Measurements from ENCODE around the gene PPM1A. TPM values are rescaled to one million over a fixed set of nuclear protein-coding genes. Genes with fewer than 3 reads are reported as not detected.

Gene PPM1A
- total and polyA plus RNA-seq, 2 of the 13 experiments (the other 11 are each of a cell fraction or from before 2014, with no cell fraction given) = 23.3 to 29.8 TPM

DNA sequence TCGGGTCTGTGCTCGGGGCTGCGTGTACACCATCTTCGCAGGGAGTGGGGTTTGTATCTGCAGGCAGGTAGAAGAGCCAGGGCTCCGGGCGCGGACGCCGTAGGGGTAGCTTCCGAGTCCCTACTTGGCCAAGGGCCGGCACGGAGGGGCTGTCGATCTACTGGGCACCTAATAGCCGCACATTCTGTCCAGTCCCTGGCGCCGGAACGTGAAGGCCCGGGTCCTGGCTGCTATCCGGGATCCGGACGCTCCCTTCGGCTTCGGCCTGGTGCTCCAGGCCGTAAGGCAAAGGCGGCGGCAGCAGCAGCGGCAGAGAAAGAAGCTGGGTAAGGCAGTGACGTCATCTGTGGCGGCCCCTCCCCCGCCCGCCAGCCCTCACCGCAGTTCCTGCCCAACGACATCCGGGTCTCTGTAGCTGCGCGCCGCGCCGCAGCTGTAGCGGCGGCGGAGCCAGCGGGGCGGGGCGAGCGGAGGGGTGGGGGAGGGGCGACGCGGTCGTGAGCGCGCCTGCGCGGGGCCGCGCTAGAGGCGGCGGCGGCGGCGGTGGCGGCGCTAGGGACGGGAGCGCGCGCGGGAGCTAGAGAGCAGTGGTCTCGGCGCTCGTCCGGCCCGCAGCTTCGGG, at the start of gene PPM1A (continued):
- TF ChIP-seq NFIC (IDR thresholded peaks at IDR 0.05; ENCODE audit: low read length) = no peak
- TF ChIP-seq KDM3A (CRISPR knock-in tag; IDR thresholded peaks at IDR 0.05; ENCODE audit: low read depth) = no peak
- TF ChIP-seq MYC (CRISPR knock-in tag; IDR thresholded peaks at IDR 0.05; ENCODE audit: borderline replicate concordance) = no peak; the same call in 1 of the 2 replicates
- TF ChIP-seq, protein P1, sequence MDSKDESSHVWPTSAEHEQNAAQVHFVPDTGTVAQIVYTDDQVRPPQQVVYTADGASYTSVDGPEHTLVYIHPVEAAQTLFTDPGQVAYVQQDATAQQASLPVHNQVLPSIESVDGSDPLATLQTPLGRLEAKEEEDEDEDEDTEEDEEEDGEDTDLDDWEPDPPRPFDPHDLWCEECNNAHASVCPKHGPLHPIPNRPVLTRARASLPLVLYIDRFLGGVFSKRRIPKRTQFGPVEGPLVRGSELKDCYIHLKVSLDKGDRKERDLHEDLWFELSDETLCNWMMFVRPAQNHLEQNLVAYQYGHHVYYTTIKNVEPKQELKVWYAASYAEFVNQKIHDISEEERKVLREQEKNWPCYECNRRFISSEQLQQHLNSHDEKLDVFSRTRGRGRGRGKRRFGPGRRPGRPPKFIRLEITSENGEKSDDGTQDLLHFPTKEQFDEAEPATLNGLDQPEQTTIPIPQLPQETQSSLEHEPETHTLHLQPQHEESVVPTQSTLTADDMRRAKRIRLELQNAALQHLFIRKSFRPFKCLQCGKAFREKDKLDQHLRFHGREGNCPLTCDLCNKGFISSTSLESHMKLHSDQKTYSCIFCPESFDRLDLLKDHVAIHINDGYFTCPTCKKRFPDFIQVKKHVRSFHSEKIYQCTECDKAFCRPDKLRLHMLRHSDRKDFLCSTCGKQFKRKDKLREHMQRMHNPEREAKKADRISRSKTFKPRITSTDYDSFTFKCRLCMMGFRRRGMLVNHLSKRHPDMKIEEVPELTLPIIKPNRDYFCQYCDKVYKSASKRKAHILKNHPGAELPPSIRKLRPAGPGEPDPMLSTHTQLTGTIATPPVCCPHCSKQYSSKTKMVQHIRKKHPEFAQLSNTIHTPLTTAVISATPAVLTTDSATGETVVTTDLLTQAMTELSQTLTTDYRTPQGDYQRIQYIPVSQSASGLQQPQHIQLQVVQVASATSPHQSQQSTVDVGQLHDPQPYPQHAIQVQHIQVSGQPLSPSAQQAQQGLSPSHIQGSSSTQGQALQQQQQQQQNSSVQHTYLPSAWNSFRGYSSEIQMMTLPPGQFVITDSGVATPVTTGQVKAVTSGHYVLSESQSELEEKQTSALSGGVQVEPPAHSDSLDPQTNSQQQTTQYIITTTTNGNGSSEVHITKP (CRISPR knock-in tag; IDR thresholded peaks at IDR 0.05; ENCODE audit: low read depth) = no peak
- TF ChIP-seq ZNF788 (CRISPR knock-in tag; IDR thresholded peaks at IDR 0.05; ENCODE audit: borderline replicate concordance) = peak; percentile 65
- no peak for TF ChIP-seq ZNF180 (CRISPR knock-in tag; IDR thresholded peaks at IDR 0.05; ENCODE audit: borderline replicate concordance, low read depth)
- peak; percentile 49; the same call in 1 of the 2 replicates for TF ChIP-seq NR2C2 (CRISPR knock-in tag; IDR thresholded peaks at IDR 0.05; ENCODE audit: borderline replicate concordance)
- peak; percentile 93 for TF ChIP-seq JUN (CRISPR knock-in tag; IDR thresholded peaks at IDR 0.05)
- TF ChIP-seq, protein P2, sequence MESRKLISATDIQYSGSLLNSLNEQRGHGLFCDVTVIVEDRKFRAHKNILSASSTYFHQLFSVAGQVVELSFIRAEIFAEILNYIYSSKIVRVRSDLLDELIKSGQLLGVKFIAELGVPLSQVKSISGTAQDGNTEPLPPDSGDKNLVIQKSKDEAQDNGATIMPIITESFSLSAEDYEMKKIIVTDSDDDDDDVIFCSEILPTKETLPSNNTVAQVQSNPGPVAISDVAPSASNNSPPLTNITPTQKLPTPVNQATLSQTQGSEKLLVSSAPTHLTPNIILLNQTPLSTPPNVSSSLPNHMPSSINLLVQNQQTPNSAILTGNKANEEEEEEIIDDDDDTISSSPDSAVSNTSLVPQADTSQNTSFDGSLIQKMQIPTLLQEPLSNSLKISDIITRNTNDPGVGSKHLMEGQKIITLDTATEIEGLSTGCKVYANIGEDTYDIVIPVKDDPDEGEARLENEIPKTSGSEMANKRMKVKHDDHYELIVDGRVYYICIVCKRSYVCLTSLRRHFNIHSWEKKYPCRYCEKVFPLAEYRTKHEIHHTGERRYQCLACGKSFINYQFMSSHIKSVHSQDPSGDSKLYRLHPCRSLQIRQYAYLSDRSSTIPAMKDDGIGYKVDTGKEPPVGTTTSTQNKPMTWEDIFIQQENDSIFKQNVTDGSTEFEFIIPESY (CRISPR knock-in tag; IDR thresholded peaks at IDR 0.05) = no peak
- peak in 1 of 2 experiments; percentile 64; a peak in 1 of 4 replicates for TF ChIP-seq KLF16 (CRISPR knock-in tag; IDR thresholded peaks at IDR 0.05)
- TF ChIP-seq CEBPB (IDR thresholded peaks at IDR 0.05; ENCODE audit: borderline replicate concordance, low read depth, low read length) = no peak
- TF ChIP-seq, protein P3, sequence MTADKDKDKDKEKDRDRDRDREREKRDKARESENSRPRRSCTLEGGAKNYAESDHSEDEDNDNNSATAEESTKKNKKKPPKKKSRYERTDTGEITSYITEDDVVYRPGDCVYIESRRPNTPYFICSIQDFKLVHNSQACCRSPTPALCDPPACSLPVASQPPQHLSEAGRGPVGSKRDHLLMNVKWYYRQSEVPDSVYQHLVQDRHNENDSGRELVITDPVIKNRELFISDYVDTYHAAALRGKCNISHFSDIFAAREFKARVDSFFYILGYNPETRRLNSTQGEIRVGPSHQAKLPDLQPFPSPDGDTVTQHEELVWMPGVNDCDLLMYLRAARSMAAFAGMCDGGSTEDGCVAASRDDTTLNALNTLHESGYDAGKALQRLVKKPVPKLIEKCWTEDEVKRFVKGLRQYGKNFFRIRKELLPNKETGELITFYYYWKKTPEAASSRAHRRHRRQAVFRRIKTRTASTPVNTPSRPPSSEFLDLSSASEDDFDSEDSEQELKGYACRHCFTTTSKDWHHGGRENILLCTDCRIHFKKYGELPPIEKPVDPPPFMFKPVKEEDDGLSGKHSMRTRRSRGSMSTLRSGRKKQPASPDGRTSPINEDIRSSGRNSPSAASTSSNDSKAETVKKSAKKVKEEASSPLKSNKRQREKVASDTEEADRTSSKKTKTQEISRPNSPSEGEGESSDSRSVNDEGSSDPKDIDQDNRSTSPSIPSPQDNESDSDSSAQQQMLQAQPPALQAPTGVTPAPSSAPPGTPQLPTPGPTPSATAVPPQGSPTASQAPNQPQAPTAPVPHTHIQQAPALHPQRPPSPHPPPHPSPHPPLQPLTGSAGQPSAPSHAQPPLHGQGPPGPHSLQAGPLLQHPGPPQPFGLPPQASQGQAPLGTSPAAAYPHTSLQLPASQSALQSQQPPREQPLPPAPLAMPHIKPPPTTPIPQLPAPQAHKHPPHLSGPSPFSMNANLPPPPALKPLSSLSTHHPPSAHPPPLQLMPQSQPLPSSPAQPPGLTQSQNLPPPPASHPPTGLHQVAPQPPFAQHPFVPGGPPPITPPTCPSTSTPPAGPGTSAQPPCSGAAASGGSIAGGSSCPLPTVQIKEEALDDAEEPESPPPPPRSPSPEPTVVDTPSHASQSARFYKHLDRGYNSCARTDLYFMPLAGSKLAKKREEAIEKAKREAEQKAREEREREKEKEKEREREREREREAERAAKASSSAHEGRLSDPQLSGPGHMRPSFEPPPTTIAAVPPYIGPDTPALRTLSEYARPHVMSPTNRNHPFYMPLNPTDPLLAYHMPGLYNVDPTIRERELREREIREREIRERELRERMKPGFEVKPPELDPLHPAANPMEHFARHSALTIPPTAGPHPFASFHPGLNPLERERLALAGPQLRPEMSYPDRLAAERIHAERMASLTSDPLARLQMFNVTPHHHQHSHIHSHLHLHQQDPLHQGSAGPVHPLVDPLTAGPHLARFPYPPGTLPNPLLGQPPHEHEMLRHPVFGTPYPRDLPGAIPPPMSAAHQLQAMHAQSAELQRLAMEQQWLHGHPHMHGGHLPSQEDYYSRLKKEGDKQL (CRISPR knock-in tag; IDR thresholded peaks at IDR 0.05; ENCODE audit: low read depth) = no peak
- TF ChIP-seq ARID2 (CRISPR knock-in tag; IDR thresholded peaks at IDR 0.05; ENCODE audit: borderline replicate concordance) = no peak
- no peak for TF ChIP-seq ZEB1 (IDR thresholded peaks at IDR 0.05; ENCODE audit: insufficient replicate concordance, low read depth)
- TF ChIP-seq GATAD2A (CRISPR knock-in tag; IDR thresholded peaks at IDR 0.05) = peak; percentile 42
- TF ChIP-seq ZNF10 (CRISPR knock-in tag; IDR thresholded peaks at IDR 0.05; ENCODE audit: borderline replicate concordance, low read depth) = no peak
- TF ChIP-seq NR2F2 (IDR thresholded peaks at IDR 0.05; ENCODE audit: borderline replicate concordance, low read depth) = no peak; the same call in 1 of the 2 replicates
- peak; percentile 88 for TF ChIP-seq HNRNPL (IDR thresholded peaks at IDR 0.05; ENCODE audit: low read depth, low read length)
- no peak for TF ChIP-seq ZFP82 (CRISPR knock-in tag; IDR thresholded peaks at IDR 0.05; ENCODE audit: borderline replicate concordance)
